HepG2 (cell line): ENCODE results near the gene PTGR1. TPM values are rescaled to one million over a fixed set of nuclear protein-coding genes. Genes with fewer than 3 reads are reported as not detected.
A peak's percentile ranks its signal among the peaks of the same experiment; 100 is the strongest.

Experiments
- ATM ChIP-seq: fragments of 450-650 bp; IDR thresholded peaks from 2 replicates; pipeline ENCODE4 v1.7.1; 2017; ENCODE audit warnings: mild to moderate bottlenecking, borderline replicate concordance
- CEBPB ChIP-seq: IDR thresholded peaks from 2 replicates; pipeline ENCODE4 v1.6.1; 2011; ENCODE audit warnings: low read depth, low read length, improper control_type of control experiment, borderline replicate concordance
- ETS1 ChIP-seq: sonication (generic); formaldehyde crosslinking; IDR thresholded peaks from 2 replicates; pipeline ENCODE4 v1.4.0; 2020; ENCODE audit warnings: missing genetic modification reagents
- GPBP1L1 ChIP-seq: sonication (generic); formaldehyde crosslinking; IDR thresholded peaks from 2 replicates; pipeline ENCODE4 v1.5.0; 2020; ENCODE audit warnings: mild to moderate bottlenecking, missing genetic modification reagents
- MED1 ChIP-seq: sonication (generic); formaldehyde crosslinking; IDR thresholded peaks from 2 replicates; pipeline ENCODE4 v1.4.0; 2020; ENCODE audit warnings: missing genetic modification reagents
- NCOA5 ChIP-seq: sonication (generic); formaldehyde crosslinking; IDR thresholded peaks from 2 replicates; pipeline ENCODE4 v1.4.0; 2020; ENCODE audit warnings: missing genetic modification reagents
- NONO ChIP-seq, 2 experiments: fragments of 450-650 bp in 1 of 2; sonication (generic) in 1 of 2; formaldehyde crosslinking in 1 of 2; IDR thresholded peaks in 1 of 2; conservative IDR thresholded peaks in 1 of 2; 2 replicates each; pipeline versions ENCODE4 v1.6.1 to v1.8.0; 2017 to 2022; ENCODE audit warnings: mild to moderate bottlenecking in 1 of 2, missing genetic modification reagents in 1 of 2, moderate library complexity in 1 of 2
- PATZ1 ChIP-seq: sonication (generic); formaldehyde crosslinking; IDR thresholded peaks from 2 replicates; pipeline ENCODE4 v1.4.0; 2020; ENCODE audit warnings: missing genetic modification reagents
- RFXANK ChIP-seq: IDR thresholded peaks from 2 replicates; pipeline ENCODE4 v1.6.1; 2016
- SAFB2 ChIP-seq: sonication (generic); formaldehyde crosslinking; IDR thresholded peaks from 2 replicates; pipeline ENCODE4 v1.5.1; 2020; ENCODE audit warnings: missing genetic modification reagents, low read depth, mild to moderate bottlenecking, borderline replicate concordance
- SOX6 ChIP-seq, 2 experiments: fragments of 450-650 bp in 1 of 2; sonication (generic) in 1 of 2; formaldehyde crosslinking in 1 of 2; IDR thresholded peaks; 2 replicates each; pipeline versions ENCODE4 v1.4.0 to v1.6.1; 2017 to 2020; ENCODE audit warnings: antibody characterized with exemption in 1 of 2, mild to moderate bottlenecking in 1 of 2, missing genetic modification reagents in 1 of 2
- THAP11 ChIP-seq: IDR thresholded peaks from 2 replicates; pipeline ENCODE4 v1.6.1; 2016; ENCODE audit warnings: missing biosample characterization, missing genetic modification reagents
- TOPORS ChIP-seq: sonication (generic); formaldehyde crosslinking; IDR thresholded peaks from 2 replicates; pipeline ENCODE4 v1.8.0; 2023; ENCODE audit warnings: mild to moderate bottlenecking, missing genetic modification reagents
- ZBTB4 ChIP-seq: sonication (generic); formaldehyde crosslinking; IDR thresholded peaks from 2 replicates; pipeline ENCODE4 v1.4.0; 2020; ENCODE audit warnings: missing genetic modification reagents, mild to moderate bottlenecking, borderline replicate concordance
- ZNF275 ChIP-seq: sonication (generic); formaldehyde crosslinking; IDR thresholded peaks from 2 replicates; pipeline ENCODE4 v1.8.0; 2022; ENCODE audit warnings: missing genetic modification reagents, mild to moderate bottlenecking, inconsistent platforms, borderline replicate concordance
- ZNF431 ChIP-seq: sonication (generic); formaldehyde crosslinking; IDR thresholded peaks from 2 replicates; pipeline ENCODE4 v1.9.0; 2022; ENCODE audit warnings: missing genetic modification reagents, low read depth, mild to moderate bottlenecking, borderline replicate concordance
- ZNF704 ChIP-seq: sonication (generic); formaldehyde crosslinking; IDR thresholded peaks from 2 replicates; pipeline ENCODE4 v1.8.1; 2023; ENCODE audit warnings: mild to moderate bottlenecking, inconsistent platforms, moderate library complexity, missing genetic modification reagents, borderline replicate concordance
- ZSCAN31 ChIP-seq: sonication (generic); formaldehyde crosslinking; IDR thresholded peaks from 2 replicates; pipeline ENCODE4 v1.5.0; 2020; ENCODE audit warnings: low read depth, mild to moderate bottlenecking, missing genetic modification reagents
- polyA plus RNA-seq, 8 experiments: library from polyadenylated mRNA; depleted of rRNA in 3 of 8; stranded (reverse) in 7 of 8; unstranded in 1 of 8; fragments of >200 nt; fragmentation: Illumina TruSeq in 4 of 8; extraction: Trizol in 4 of 8; gene quantifications; 2 replicates each; pipeline versions ENCODE4 v1.2.1 to v1.2.3, GENCODE V29; 2011 to 2016; ENCODE audit warnings: low read depth in 4 of 8, missing spikeins in 1 of 8, mixed read lengths in 1 of 8; ENCODE audit not compliant: insufficient read depth in 1 of 8
- total RNA-seq, 5 experiments: library from RNA; depleted of rRNA; stranded (reverse); fragments of >200 nt; fragmentation: Illumina TruSeq; extraction: Trizol; gene quantifications; 2 replicates each; pipeline ENCODE4 v1.2.3, GENCODE V29; 2016; ENCODE audit warnings: low read depth in 1 of 5

Gene PTGR1
- total and polyA plus RNA-seq, 2 of the 13 experiments (the other 11 are each of a cell fraction or from before 2014, with no cell fraction given), result 6.0 to 15.8 TPM

GRCh38 chr9:111630964-111631213 is 31.4 kb upstream of the PTGR1 start (continued):
- TF ChIP-seq RFXANK, result peak; percentile 91; the same call in 1 of the 2 replicates
- TF ChIP-seq ZNF704 (CRISPR knock-in tag), result no peak
- TF ChIP-seq ZBTB4 (CRISPR knock-in tag), result no peak
- TF ChIP-seq PATZ1 (CRISPR knock-in tag), result peak; percentile 76
- no peak for TF ChIP-seq CEBPB
- no peak for TF ChIP-seq SOX6 (IDR thresholded peaks at IDR 0.05)
- peak; percentile 86 for TF ChIP-seq SOX6 (CRISPR knock-in tag; IDR thresholded peaks at IDR 0.05)
- 0 out of 2 replicates have a peak, but pooled peaks have one; percentile 33 for TF ChIP-seq ZNF431 (CRISPR knock-in tag)
- TF ChIP-seq ZSCAN31, result no peak
- peak; percentile 89; the same call in 1 of the 2 replicates for TF ChIP-seq ZNF275 (CRISPR knock-in tag)
- no peak; the same call in 1 of the 2 replicates for TF ChIP-seq MED1 (CRISPR knock-in tag)
- TF ChIP-seq SAFB2 (CRISPR knock-in tag), result no peak
- no peak for TF ChIP-seq NCOA5
- TF ChIP-seq TOPORS (CRISPR knock-in tag), result peak; percentile 58; the same call in 1 of the 2 replicates
- no peak for TF ChIP-seq ETS1 (CRISPR knock-in tag)
- TF ChIP-seq ATM, result no peak
- no peak for TF ChIP-seq NONO (IDR thresholded peaks at IDR 0.05)
- 0 out of 2 replicates have a peak, but pooled peaks have one; percentile 98 for TF ChIP-seq NONO (CRISPR knock-in tag; conservative IDR thresholded peaks at IDR 0.05)
- no peak for TF ChIP-seq GPBP1L1 (CRISPR knock-in tag)
- no peak for TF ChIP-seq THAP11 (CRISPR knock-in tag)
